Thyroid gland (tissue), 4 donors: ENCODE measurements around the gene MRPS5. TPM values are rescaled to one million over a fixed set of nuclear protein-coding genes. Genes with fewer than 3 reads are reported as not detected.

Source experiments
- DNase-seq, 2 donors: peaks; one replicate each; pipeline ENCODE4 v3.0.0-alpha.2; 2019
- H3K27ac ChIP-seq, 3 donors: fragments of 200-600 bp; sonication (generic); 1 replicate in 2 of 3; 2 replicates in 1 of 3; pipeline ENCODE4 v1.5.1; 2016 to 2019; ENCODE audit warnings: mild to moderate bottlenecking in 1 of 3, moderate library complexity in 1 of 3
- H3K27me3 ChIP-seq: fragments of 200-600 bp; sonication (generic); one replicate; pipeline ENCODE4 v1.5.1; 2019
- H3K36me3 ChIP-seq, 2 donors: fragments of 200-600 bp; sonication (generic); one replicate each; pipeline ENCODE4 v1.5.1; 2016 to 2019
- H3K4me1 ChIP-seq, 2 donors: fragments of 200-600 bp; sonication (generic); one replicate each; pipeline ENCODE4 v1.5.1; 2017 to 2019
- H3K4me3 ChIP-seq, 3 donors: fragments of 200-600 bp; sonication (generic); replicated peaks in 1 of 3; 1 replicate in 2 of 3; 2 replicates in 1 of 3; pipeline ENCODE4 v1.5.1; 2016; ENCODE audit warnings: mild to moderate bottlenecking in 1 of 3
- H3K9me3 ChIP-seq: fragments of 200-600 bp; sonication (generic); one replicate; pipeline ENCODE4 v1.5.1; 2017
- POLR2A ChIP-seq, 2 donors: fragments of 450-650 bp; IDR thresholded peaks; one replicate each; pipeline ENCODE4 v1.6.1; 2017; ENCODE audit warnings: antibody characterized with exemption in 2 of 2, mild to moderate bottlenecking in 2 of 2, moderate library complexity in 1 of 2
- WGBS, 2 donors: methylation state at CpG; one replicate each; pipeline ENCODE4 v1.1.5; 2017; 5-methylcytosine and 5-hydroxymethylcytosine counted together
- intact Hi-C: fragments of 100-400 bp; cut with DNase I; formaldehyde crosslinking; loops from one replicate; pipeline ENCODE4 v1.15.1; 2023
- total RNA-seq, 4 donors: library from RNA; depleted of rRNA; stranded (reverse); fragments of >200 nt; gene quantifications; one replicate each; pipeline ENCODE4 v1.2.3, GENCODE V29; 2016
- TF ChIP-seq, protein P1 (sequence below), 6 experiments: fragments of 200-600 bp in 3 of 6; fragments of 450-650 bp in 3 of 6; sonication (generic) in 3 of 6; IDR thresholded peaks; one replicate each; pipeline ENCODE4 v1.5.1; 2016 to 2019; ENCODE audit warnings: antibody characterized with exemption in 6 of 6, mild to moderate bottlenecking in 2 of 6, inconsistent platforms in 1 of 6, moderate library complexity in 1 of 6

Gene MRPS5
- total RNA-seq, 4 donors from 2014 or later = 50.8 to 58.7 (median 54.9) TPM

- H3K4me3 ChIP-seq = no peak overlapping the region
- H3K27ac ChIP-seq = no peak overlapping the region
- H3K4me1 ChIP-seq = peaks cover 5% of the 10 kb centered on the region in 2 donors
- DNase-seq = no peak
- no peaks in the 10 kb centered on the region for H3K27me3 ChIP-seq
- 82 to 91% methylated on average over 4 of the region's 4 CpGs for WGBS, 2 donors
- intact Hi-C loops = no loop called here
- TF ChIP-seq POLR2A (IDR thresholded peaks at IDR 0.05) = no peak
- TF ChIP-seq, protein P1, sequence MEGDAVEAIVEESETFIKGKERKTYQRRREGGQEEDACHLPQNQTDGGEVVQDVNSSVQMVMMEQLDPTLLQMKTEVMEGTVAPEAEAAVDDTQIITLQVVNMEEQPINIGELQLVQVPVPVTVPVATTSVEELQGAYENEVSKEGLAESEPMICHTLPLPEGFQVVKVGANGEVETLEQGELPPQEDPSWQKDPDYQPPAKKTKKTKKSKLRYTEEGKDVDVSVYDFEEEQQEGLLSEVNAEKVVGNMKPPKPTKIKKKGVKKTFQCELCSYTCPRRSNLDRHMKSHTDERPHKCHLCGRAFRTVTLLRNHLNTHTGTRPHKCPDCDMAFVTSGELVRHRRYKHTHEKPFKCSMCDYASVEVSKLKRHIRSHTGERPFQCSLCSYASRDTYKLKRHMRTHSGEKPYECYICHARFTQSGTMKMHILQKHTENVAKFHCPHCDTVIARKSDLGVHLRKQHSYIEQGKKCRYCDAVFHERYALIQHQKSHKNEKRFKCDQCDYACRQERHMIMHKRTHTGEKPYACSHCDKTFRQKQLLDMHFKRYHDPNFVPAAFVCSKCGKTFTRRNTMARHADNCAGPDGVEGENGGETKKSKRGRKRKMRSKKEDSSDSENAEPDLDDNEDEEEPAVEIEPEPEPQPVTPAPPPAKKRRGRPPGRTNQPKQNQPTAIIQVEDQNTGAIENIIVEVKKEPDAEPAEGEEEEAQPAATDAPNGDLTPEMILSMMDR (IDR thresholded peaks at IDR 0.05) = no peak
- no peaks in the 10 kb centered on the region for H3K36me3 ChIP-seq
- no peaks in the 10 kb centered on the region for H3K9me3 ChIP-seq
Measured at GRCh38 chr2:95072424-95072823, 49.2 kb downstream of the MRPS5 start.

DNA sequence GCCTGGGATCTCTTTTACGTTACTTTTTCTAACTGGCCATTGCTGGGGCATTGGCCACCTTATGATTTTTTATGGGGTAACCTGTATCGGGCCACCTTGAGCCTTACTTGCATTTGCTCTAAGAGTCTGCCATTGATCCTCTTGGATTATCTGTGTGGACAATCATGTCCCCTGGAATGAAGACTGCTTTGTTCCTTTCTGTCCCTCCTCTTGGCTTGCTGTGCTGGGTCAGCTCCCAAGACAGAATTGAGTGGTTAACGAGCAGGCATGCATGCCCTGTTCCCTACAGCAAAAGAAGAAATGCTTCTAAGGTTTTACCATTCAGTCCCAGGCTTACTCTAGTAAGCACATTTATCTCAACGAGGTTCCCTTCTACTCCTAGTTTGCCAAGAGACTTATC is 49.8 kb downstream of the MRPS5 start:
- intact Hi-C loops = no loop called here
- TF ChIP-seq, protein P1 (IDR thresholded peaks at IDR 0.05) = no peak
- TF ChIP-seq POLR2A (IDR thresholded peaks at IDR 0.05) = no peak
- Histone ChIP-seq H3K4me1 (peaks cover 0 to under 1% of the 10 kb centered on the region in 2 donors), H3K27me3 (no peaks in the 10 kb centered on the region), H3K27ac (no peak overlapping the region), H3K9me3 (no peaks in the 10 kb centered on the region), H3K4me3 (no peak overlapping the region), H3K36me3 (no peaks in the 10 kb centered on the region)
- WGBS, 2 donors = 69 to 79% methylated on average over 4 of the region's 4 CpGs
- DNase-seq = no peak

DNA sequence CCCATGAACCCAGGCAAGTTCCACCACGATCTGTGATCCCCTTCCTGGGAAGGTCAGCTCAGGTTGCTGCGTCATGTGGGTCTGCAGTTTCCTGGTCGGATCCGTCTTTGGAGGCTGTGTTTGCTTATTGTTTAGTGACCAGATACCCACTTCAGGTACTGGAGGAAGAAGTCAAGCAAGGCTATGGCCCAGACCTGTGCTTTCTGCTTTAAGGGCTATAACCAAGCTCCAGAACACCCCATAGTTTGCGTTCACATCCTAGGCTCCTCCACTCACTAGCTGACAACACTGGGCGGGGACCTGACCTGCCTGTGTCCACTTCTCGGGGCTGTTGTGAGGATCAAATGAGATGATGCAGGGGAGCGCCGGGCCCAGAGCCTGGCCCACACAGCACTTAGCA is 52.1 kb downstream of the MRPS5 start:
- Histone ChIP-seq H3K9me3 (no peaks in the 10 kb centered on the region), H3K4me1 (no peaks in the 10 kb centered on the region), H3K27me3 (no peaks in the 10 kb centered on the region), H3K27ac (no peak overlapping the region), H3K36me3 (no peaks in the 10 kb centered on the region), H3K4me3 (no peak overlapping the region)
- TF ChIP-seq, protein P1 (IDR thresholded peaks at IDR 0.05) = no peak
- TF ChIP-seq POLR2A (IDR thresholded peaks at IDR 0.05) = no peak
- no peak for DNase-seq
- intact Hi-C loops = no loop called here
- 79 to 83% methylated on average over 7 to 9 of the region's 9 CpGs for whole genome bisulfite sequencing, 2 donors

GRCh38 chr2:95068256-95068655 is 53.4 kb downstream of the MRPS5 start:
- WGBS, 2 donors = 84 to 92% methylated on average over 2 of the region's 2 CpGs
- Histone ChIP-seq H3K4me3 (no peak overlapping the region), H3K36me3 (no peaks in the 10 kb centered on the region), H3K27me3 (no peaks in the 10 kb centered on the region), H3K27ac (no peak overlapping the region), H3K9me3 (no peaks in the 10 kb centered on the region), H3K4me1 (peaks cover 0 to 8% of the 10 kb centered on the region in 2 donors)
- intact Hi-C loops = no loop called here
- no peak for DNase-seq
- TF ChIP-seq, protein P1 (IDR thresholded peaks at IDR 0.05) = no peak
- no peak for TF ChIP-seq POLR2A (IDR thresholded peaks at IDR 0.05)

DNA sequence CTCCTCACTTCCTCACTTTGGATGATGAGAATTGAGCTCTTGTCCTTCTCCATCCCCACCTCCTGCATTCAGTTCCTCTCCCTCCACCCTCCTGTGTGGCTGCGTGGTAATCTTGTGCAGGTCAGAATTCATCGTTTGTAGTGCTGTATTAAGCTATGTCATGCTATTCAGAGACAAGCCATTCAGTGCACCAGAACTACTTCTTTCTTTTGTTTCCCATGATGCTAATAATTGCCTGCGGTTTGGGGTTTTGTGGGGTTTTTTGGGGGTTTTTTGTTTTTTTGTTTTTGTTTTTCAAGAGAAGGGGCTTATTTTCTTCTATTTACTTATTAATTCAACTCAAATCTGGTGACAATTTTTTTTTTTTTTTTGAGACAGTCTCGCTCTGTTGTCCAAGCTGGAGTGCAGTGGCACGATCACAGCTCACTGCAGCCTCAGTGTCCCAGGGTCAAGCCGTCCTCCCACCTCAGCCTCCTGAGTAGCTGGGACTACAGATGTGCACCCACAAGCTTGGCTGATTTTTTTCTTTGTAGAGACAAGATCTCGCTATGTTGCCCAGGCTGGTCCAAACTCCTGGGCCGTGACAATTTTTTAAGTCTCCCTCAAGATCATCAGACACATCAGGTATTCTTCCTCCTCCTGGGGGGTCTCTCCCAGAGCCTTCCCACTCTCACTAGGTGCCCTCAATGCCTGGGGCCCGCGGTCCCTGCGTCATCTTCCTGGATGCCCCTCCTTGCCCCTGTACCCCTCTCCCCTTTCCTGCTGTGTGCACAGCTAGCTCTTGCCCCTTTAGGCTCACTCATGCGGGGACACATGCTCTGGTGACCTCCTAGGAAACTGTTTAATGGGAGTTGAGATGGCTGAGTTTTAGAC is 58.3 kb downstream of the MRPS5 start:
- WGBS, 2 donors = 62 to 73% methylated on average over 12 of the region's 12 CpGs

More for the DNA sequence above, 58.3 kb downstream of the MRPS5 start:
- intact Hi-C loops = no loop called here
- H3K27me3 ChIP-seq = no peaks in the 10 kb centered on the region
- no peak overlapping the region for H3K4me3 ChIP-seq
- DNase-seq = peak in 1 of 2 donors; percentile 44
- H3K27ac ChIP-seq = no peak overlapping the region
- H3K4me1 ChIP-seq = peaks cover 10 to 23% of the 10 kb centered on the region in 2 donors
- no peaks in the 10 kb centered on the region for H3K9me3 ChIP-seq
- TF ChIP-seq POLR2A (IDR thresholded peaks at IDR 0.05) = no peak
- TF ChIP-seq, protein P1 (IDR thresholded peaks at IDR 0.05) = no peak
- H3K36me3 ChIP-seq = no peaks in the 10 kb centered on the region
